ENCODE data around the gene HSD17B3. TPM values are rescaled to one million over a fixed set of nuclear protein-coding genes. Genes with fewer than 3 reads are reported as not detected.
"Not testable (repeated sequence)": the region's sequence is repeated elsewhere in the genome, so short reads cannot be mapped to it uniquely, and the experiment has no call there.

The HSD17B3 gene
- polyA plus RNA-seq, 1 of the 3 experiments (the other 2 are of a cell fraction) = 0.51 TPM

GRCh38 chr9:96327694-96328352, 25.8 kb upstream of the HSD17B3 start:
- Histone ChIP-seq H3K36me3 (replicated peaks in 1 of 2; ENCODE audit: control insufficient read depth in 1 of 2, insufficient read depth in 2 of 2, low read length in 1 of 2) (peaks cover 0 to 5% of the 10 kb centered on the region in 2 experiments), H4K20me1 (ENCODE audit: insufficient read depth) (no peaks in the 10 kb centered on the region), H3K9ac (no peak overlapping the region), H3K27me3 (ENCODE audit: insufficient read depth) (no peaks in the 10 kb centered on the region), H3K4me1 (ENCODE audit: control insufficient read depth in 1 of 2, insufficient read depth in 2 of 2, low read depth in 1 of 2, low read length in 1 of 2) (0 out of 4 replicates have a peak, but pooled peaks cover 0 to 3% of the 10 kb centered on the region in 2 experiments), H3F3A (replicated peaks; ENCODE audit: insufficient read depth) (no peaks in the 10 kb centered on the region), H3K4me3 (ENCODE audit: low read depth in 2 of 2, low read length in 1 of 2) (no peak overlapping the region), H3K4me2 (no peak overlapping the region), H3K9me2 (no peaks in the 10 kb centered on the region), H3K9me3 (no peaks in the 10 kb centered on the region), H2AFZ (ENCODE audit: low read depth) (peak overlapping the region; percentile 22; the same call in 1 of the 2 replicates), H3K27ac (ENCODE audit: low read depth in 2 of 2, low read length in 1 of 2) (no peak overlapping the region), H3K79me2 (ENCODE audit: insufficient read depth) (no peaks in the 10 kb centered on the region)
- no peak for TF ChIP-seq EZH2phosphoT487 (IDR thresholded peaks at IDR 0.05; ENCODE audit: borderline replicate concordance, low read depth)
- TF ChIP-seq RXRA (IDR thresholded peaks at IDR 0.05; ENCODE audit: borderline replicate concordance, low read depth) = no peak
- peak; percentile 90 for TF ChIP-seq CTCF (IDR thresholded peaks at IDR 0.05)
- peak; percentile 17; the same call in 1 of the 2 replicates for TF ChIP-seq FOSL2 (IDR thresholded peaks at IDR 0.05; ENCODE audit: borderline replicate concordance, low read depth)
- peak; percentile 74 for TF ChIP-seq SMC3 (IDR thresholded peaks at IDR 0.05; ENCODE audit: low read depth, low read length)
- no peak for TF ChIP-seq MXI1 (IDR thresholded peaks at IDR 0.05; ENCODE audit: low read depth, low read length)
- no peak for TF ChIP-seq TAF1 (IDR thresholded peaks at IDR 0.05; ENCODE audit: borderline replicate concordance, low read depth, low read length)
- TF ChIP-seq YY1 (IDR thresholded peaks at IDR 0.05; ENCODE audit: low read depth) = no peak
- TF ChIP-seq GATA2 (CRISPR knock-in tag; IDR thresholded peaks at IDR 0.05) = no peak
- no peak for TF ChIP-seq EP300 (IDR thresholded peaks at IDR 0.05; ENCODE audit: borderline replicate concordance in 1 of 2, low read depth in 1 of 2, low read length in 1 of 2)
- TF ChIP-seq IRF3 (IDR thresholded peaks at IDR 0.05; ENCODE audit: low read depth, low read length) = no peak
- TF ChIP-seq RCOR1 (IDR thresholded peaks at IDR 0.05; ENCODE audit: low read length) = no peak
- TF ChIP-seq RAD21 (IDR thresholded peaks at IDR 0.05; ENCODE audit: low read length) = peak; percentile 82
- CTCF ChIA-PET = interaction anchor here (0.6 to 7.2 kb wide), 53 partner anchors 11 to 390 kb away, joined by 3 to 80 read pairs (median 4); partner anchors contain the start of genes CDC14B and PRXL2C
- POLR2A ChIA-PET = no interaction called here
- DNase-seq = peak; percentile 68
- 14% methylated on average over 1 of the region's 1 CpG for WGBS (ENCODE audit: low lambda C conversion rate)

GRCh38 chr9:96323169-96323568, 21.2 kb upstream of the HSD17B3 start:
- no peaks in the 10 kb centered on the region for H3K79me2 ChIP-seq (ENCODE audit: insufficient read depth)
- ChIA-PET CTCF (interaction anchor here (1.6 to 7.2 kb wide), 2 partner anchors 91 to 343 kb away, joined by 4 to 80 read pairs; no protein-coding TSS in a partner anchor), POLR2A (no interaction called here)
- no peak for DNase-seq
- TF ChIP-seq NFIC (IDR thresholded peaks at IDR 0.05; ENCODE audit: borderline replicate concordance) (no peak), IRF3 (IDR thresholded peaks at IDR 0.05; ENCODE audit: low read depth, low read length) (no peak), MXI1 (IDR thresholded peaks at IDR 0.05; ENCODE audit: low read depth, low read length) (no peak), USF2 (IDR thresholded peaks at IDR 0.05; ENCODE audit: borderline replicate concordance, low read depth, low read length) (no peak), EZH2phosphoT487 (IDR thresholded peaks at IDR 0.05; ENCODE audit: borderline replicate concordance, low read depth) (no peak), ELF1 (IDR thresholded peaks at IDR 0.05) (no peak)
- H3F3A ChIP-seq (replicated peaks; ENCODE audit: insufficient read depth) = no peaks in the 10 kb centered on the region
- H3K36me3 ChIP-seq (replicated peaks in 1 of 2; ENCODE audit: control insufficient read depth in 1 of 2, insufficient read depth in 2 of 2, low read length in 1 of 2) = peaks cover 0 to 10% of the 10 kb centered on the region in 2 experiments
- H3K27ac ChIP-seq (ENCODE audit: low read depth in 2 of 2, low read length in 1 of 2) = no peak overlapping the region
- no peaks in the 10 kb centered on the region for H4K20me1 ChIP-seq (ENCODE audit: insufficient read depth)
- H3K27me3 ChIP-seq (ENCODE audit: insufficient read depth) = no peaks in the 10 kb centered on the region
- no peak overlapping the region for H3K4me3 ChIP-seq (ENCODE audit: low read depth in 2 of 2, low read length in 1 of 2)
- no peak overlapping the region for H3K4me2 ChIP-seq
- no peak overlapping the region for H3K9ac ChIP-seq
- H3K9me2 ChIP-seq = no peaks in the 10 kb centered on the region
- H3K9me3 ChIP-seq = no peaks in the 10 kb centered on the region
- H3K4me1 ChIP-seq (ENCODE audit: control insufficient read depth in 1 of 2, insufficient read depth in 2 of 2, low read depth in 1 of 2, low read length in 1 of 2) = no peaks in the 10 kb centered on the region
- no peak overlapping the region for H2AFZ ChIP-seq (ENCODE audit: low read depth)

GRCh38 chr9:96322736-96323135, 20.8 kb upstream of the HSD17B3 start:
- H2AFZ ChIP-seq (ENCODE audit: low read depth); H4K20me1 ChIP-seq (ENCODE audit: insufficient read depth); H3K4me2 ChIP-seq; H3K27ac ChIP-seq (ENCODE audit: low read depth in 2 of 2, low read length in 1 of 2); H3K27me3 ChIP-seq (ENCODE audit: insufficient read depth); H3K9me2 ChIP-seq; POLR2A ChIA-PET; H3F3A ChIP-seq (replicated peaks; ENCODE audit: insufficient read depth); H3K79me2 ChIP-seq (ENCODE audit: insufficient read depth); H3K9me3 ChIP-seq; H3K4me1 ChIP-seq (ENCODE audit: control insufficient read depth in 1 of 2, insufficient read depth in 2 of 2, low read depth in 1 of 2, low read length in 1 of 2); H3K9ac ChIP-seq; H3K4me3 ChIP-seq (ENCODE audit: low read depth in 2 of 2, low read length in 1 of 2); DNase-seq: not testable (repeated sequence)
- CTCF ChIA-PET = interaction anchor here (1.6 to 7.2 kb wide), 2 partner anchors 90 to 343 kb away, joined by 4 to 80 read pairs; no protein-coding TSS in a partner anchor
- peaks cover 0 to 10% of the 10 kb centered on the region in 2 experiments for H3K36me3 ChIP-seq (replicated peaks in 1 of 2; ENCODE audit: control insufficient read depth in 1 of 2, insufficient read depth in 2 of 2, low read length in 1 of 2)
- WGBS (ENCODE audit: low lambda C conversion rate) = 92% methylated on average over 5 of the region's 5 CpGs

Measured in SK-N-SH (cell line).